Left cardiac atrium (tissue), 2 donors: ENCODE results near the gene TMEM131L. TPM values are rescaled to one million over a fixed set of nuclear protein-coding genes. Genes with fewer than 3 reads are reported as not detected.

ENCODE experiments used
- total RNA-seq, 2 donors: library from RNA; stranded (reverse); fragmentation: NEBNext Ultra II Directional; extraction: Animal tissue kit (Norgen Biotek cat#: 25700); gene quantifications; one replicate each; pipeline ENCODE4 v1.2.1, GENCODE V29; 2021
- donor health status: DM: no; HTN: yes; CAD: no; lungs with severe emphysema.
- donor health status: DM: yes; HTN: yes; CAD: no.

The TMEM131L gene
- total RNA-seq, 2 donors from 2014 or later, result 8.1 to 13.1 TPM

Other genes with a start within 250 kb of the TMEM131L start
- gene MND1, start 121.7 kb upstream of the TMEM131L start, total RNA-seq, result under 1 TPM in 1 of 2 donors, not detected in 1; 0.62 TPM
- gene TLR2, start 217.9 kb downstream of the TMEM131L start, total RNA-seq, result 10 to 100 TPM; 11.5 to 15.9 TPM